GM21447 (cell line): ENCODE measurements around the gene CENPT.

Experiments used
- ATAC-seq: cut with Tn5 transposase; IDR thresholded peaks from one replicate; pipeline ENCODE4 v1.9.1; 2021; ENCODE audit not compliant: unreplicated experiment

CENPT gene, protein sequence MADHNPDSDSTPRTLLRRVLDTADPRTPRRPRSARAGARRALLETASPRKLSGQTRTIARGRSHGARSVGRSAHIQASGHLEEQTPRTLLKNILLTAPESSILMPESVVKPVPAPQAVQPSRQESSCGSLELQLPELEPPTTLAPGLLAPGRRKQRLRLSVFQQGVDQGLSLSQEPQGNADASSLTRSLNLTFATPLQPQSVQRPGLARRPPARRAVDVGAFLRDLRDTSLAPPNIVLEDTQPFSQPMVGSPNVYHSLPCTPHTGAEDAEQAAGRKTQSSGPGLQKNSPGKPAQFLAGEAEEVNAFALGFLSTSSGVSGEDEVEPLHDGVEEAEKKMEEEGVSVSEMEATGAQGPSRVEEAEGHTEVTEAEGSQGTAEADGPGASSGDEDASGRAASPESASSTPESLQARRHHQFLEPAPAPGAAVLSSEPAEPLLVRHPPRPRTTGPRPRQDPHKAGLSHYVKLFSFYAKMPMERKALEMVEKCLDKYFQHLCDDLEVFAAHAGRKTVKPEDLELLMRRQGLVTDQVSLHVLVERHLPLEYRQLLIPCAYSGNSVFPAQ

DNA sequence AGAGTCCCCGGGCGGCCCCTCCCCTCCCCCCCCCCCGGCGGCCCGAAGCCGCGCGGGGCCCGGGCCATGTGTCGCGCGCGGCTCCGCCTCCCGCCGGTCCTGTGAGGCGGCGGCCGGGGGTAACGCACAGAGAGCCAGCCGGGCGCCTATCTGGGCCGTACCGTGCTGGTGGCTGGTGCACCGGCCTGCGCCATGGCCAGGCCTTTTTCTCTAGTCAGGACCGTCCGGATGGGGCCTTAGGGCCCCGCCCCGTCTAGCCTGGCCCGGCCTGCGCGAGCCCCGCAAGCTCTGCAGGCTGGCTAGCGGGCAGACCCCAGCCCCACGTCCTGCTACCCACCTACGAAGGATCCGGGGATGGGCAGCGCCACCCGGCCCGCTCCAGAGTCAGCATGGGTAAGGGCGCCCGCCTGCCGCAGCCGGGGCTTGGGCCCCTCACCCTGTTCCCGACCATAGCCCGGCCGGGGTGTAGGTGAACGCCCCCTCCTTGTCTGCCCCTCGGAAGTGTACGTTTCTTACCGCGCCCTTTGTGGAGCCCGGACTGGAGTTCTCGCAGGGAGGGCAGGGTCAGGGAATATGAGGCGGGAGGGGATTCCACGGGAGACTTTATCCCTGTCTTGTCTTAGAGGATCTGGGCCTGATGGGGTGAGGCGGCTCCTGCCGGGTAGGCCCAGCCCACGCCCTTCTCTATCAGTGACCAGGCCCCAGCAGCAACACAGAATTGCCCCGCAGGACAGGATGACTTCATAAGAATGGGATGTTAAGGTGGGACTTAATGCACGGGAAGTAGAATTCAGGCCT is at the start of gene CENPT:
TSS of gene CENPT (minus strand) at position 630 of the 798 bp plus-strand sequence. CDS start 13,834 bp downstream, outside the sequence.
- ATAC-seq, result peak; percentile 33

DNA sequence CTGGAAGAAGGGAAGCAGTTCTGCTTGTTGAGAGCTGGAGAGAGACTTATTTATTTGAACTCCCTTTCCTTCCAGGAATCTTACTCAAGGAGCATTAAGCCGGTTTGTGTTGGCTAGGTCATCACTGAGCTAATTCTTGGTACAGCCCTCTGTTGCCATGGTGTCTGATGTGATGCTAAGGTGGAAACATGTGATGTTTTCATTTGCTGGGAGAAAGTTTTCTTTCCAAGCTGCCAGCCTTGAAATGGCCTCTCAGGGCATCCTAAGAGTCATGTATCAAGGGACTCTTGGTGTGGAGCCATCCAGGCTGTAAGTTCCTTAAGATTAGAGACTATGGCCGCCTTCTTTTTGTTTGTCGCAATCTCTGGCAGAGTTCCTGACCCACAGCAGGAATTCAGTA is 49.7 kb upstream of the CENPT start:
- no peak for ATAC-seq

DNA sequence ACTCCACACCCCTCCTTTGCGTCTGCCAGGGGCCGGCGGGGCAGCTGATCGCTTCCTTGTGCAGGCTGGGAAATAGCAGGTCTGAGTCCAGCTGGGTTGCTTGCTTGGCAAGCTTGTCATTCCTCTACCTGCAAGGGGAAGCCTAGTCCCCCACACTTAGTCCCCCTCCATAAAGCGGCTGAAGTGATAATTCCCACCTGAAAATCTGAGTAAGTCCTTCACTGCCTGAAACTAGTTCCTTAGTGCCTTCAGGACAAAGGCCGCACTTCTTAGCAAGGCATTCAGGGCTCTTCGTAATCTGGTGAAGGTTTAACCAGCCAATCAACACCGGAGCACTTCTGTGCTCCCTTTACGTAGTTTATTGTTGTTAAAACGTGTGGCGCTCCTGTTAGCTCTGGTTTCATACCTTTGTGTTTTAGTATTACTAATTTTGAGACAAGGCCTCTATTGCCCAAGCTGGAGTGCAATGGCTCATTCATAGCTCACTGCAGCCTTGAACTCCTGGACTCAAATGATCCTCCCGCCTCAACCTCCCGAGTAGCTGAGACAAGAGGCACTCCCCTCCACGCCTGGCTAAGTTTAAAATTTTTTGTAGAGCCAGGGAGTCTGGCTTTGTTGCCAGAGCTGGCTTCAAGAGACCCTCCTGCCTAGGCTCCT is 46.4 kb upstream of the CENPT start:
- ATAC-seq, result no peak

DNA sequence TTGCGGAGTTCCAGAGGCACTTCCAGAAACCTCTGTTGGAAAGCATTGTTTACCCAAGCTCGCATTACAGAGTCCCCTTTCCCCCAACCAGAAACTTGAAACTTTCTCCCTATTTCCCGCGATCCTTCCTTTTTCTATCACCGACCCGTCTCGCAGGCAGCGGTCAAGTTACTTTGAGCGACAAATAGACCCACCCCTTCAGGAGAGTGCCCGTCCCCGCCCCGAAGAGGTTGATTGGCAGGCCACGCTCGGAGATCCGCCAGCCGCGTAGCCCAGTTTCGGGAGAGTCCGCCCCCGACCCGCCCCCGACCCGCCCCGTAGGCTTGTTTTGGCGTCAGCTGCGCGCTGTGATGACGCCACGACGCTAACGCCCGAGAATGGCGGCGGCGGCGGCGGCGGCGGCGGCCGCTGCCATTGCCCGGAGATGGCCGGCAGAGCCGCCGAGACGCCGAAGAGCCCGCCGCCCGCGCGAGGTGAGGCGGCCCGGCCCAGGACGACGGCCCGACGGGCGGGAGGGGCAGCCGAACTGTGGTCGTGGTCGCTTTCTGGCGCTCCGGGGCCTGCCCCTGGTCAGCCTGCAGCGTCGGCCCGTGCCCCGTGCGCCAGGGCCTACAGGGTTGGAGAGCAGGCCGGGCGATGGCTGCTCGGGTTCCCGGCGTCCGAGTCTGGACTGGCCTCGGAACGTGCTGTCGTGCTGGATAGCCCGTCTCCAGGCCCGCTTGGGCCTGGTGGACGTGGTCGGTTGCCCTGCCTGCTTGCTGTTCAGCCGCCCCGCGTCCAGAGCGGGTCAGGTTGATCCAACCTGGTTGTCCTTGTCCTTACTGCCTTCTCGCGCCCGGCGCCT is 45.6 kb upstream of the CENPT start, which contains the start of gene PSKH1:
TSS of gene PSKH1 (plus strand) at position 356 of the 844 bp plus-strand sequence. CDS start 15,496 bp downstream, outside the sequence.
- peak; percentile 91 for ATAC-seq

DNA sequence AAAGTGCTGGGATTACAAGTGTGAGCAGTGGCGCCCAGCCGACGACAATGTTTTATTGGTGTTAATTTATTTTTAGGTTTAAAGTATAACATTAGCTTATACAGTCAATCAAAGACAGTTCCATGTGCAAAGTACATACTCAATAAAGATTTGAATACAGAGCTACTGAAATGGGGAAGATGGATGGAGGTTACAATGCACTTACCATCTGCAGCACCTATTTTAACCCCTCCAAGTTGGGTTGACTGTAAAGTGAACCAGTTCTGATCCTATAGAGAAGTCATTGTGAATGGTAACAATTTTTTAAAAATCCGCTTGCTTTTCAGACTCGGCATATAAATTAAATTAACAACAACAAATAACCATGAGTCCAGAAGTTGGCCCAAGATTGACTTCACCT is 44.9 kb upstream of the CENPT start:
- no peak for ATAC-seq

DNA sequence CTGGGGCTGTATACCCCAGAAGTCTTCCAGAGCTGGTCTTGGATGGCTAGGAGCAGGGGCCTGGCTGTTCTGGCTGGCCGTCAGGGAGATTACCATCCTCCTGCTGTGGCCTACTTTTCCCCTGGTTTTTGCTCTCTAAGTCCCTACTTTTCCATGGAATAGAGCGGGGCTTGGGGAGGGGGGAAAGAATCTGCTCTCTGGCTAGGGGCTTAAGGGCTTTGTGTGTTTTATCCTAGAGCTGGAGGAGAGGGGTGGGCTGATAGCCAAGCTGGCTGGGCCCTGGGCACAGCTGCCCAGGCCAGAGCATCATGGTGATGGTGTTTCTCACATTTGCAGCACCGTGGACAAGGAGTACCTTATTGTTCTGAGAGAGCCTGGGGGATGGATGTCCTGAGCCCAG is 40.8 kb upstream of the CENPT start:
- ATAC-seq, result no peak

DNA sequence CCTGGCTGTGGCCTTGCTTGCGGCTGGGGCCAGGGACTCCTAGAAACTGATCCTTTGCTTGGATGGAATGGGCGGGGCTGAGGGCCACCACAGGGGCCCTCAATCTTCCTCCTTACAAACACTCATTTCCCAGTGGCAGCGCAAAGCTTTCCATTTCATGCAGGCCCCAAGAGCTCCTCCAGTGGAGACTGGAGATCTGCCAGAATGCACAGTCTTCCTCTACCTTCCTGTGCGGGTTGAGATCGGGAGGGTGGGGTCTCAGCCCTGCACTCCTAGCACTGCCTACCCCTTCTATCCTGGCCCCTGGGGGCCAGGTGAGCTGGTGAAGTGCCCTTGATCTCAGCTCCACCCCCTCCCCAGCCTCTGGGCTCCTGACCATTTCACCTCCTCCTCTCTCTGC is 38.9 kb upstream of the CENPT start:
- ATAC-seq, result no peak

DNA sequence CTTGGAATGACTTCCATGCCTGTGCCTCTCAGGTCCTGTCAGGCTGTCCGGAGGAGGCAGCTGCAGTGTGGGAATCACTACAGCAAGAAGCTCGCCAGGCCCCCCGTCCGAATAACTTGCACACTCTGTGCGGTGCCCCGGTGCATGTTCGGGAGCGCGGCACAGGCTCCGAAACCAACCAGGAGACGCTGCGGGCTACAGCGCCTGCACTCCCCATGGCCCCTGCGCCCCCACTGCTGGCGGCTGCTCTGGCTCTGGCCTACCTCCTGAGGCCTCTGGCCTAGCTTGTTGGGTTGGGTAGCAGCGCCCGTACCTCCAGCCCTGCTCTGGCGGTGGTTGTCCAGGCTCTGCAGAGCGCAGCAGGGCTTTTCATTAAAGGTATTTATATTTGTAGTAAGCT is 38.5 kb upstream of the CENPT start:
- ATAC-seq, result no peak

DNA sequence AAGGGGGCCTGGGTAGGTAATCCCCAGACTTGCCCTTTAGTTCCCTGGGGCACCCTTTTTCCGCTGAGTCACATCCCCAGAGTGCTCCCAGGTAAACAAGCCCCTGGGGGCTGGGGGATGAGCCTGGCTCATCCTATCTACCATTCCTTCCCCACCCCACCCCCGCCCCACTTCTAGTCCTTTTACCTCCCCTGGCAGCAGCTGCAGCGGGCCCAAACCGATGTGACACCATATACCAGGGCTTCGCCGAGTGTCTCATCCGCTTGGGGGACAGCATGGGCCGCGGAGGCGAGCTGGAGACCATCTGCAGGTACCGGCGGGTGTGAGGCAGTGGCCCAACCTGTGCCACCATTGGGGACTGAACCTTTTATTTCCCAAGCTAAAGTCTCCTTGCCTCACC is 38.1 kb upstream of the CENPT start:
- ATAC-seq, result no peak

DNA sequence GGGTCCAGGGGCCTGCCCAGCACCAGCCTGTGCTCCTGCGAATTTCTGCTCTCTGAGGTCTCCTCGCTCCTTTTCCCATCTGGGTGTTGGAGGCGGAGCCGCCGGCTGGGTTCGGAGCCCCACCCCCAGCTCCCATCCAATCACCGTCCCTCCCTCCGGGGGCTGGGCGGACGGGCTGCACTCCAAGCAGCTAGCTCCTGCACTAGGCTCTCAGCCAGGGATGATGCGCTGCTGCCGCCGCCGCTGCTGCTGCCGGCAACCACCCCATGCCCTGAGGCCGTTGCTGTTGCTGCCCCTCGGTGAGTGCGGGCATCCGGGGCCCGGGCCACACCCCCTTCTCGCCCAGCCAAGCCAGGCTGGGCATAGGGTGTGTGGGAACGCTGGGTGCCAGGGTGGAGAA is 37.2 kb upstream of the CENPT start, which contains the start of gene NRN1L:
TSS of gene NRN1L (plus strand) at position 202 of the 400 bp plus-strand sequence. CDS start at position 221, 19 bp downstream.
- ATAC-seq, result no peak

DNA sequence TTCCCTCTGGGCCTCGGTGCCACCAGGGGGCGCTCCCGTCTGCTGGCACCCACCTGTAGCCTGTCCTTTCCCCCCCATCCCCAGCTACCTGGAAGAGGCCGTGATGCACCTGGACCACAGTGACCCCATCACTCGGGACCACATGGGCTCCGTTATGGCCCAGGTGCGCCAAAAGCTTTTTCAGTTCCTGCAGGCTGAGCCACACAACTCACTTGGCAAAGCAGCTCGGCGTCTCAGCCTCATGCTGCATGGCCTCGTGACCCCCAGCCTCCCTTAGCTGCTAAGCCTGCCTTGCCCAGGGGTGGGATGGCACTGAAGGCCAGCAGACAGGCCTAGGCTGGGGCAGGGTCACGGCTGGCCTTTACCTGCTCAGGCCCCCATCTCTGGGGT is 36.4 kb upstream of the CENPT start:
- ATAC-seq, result no peak

DNA sequence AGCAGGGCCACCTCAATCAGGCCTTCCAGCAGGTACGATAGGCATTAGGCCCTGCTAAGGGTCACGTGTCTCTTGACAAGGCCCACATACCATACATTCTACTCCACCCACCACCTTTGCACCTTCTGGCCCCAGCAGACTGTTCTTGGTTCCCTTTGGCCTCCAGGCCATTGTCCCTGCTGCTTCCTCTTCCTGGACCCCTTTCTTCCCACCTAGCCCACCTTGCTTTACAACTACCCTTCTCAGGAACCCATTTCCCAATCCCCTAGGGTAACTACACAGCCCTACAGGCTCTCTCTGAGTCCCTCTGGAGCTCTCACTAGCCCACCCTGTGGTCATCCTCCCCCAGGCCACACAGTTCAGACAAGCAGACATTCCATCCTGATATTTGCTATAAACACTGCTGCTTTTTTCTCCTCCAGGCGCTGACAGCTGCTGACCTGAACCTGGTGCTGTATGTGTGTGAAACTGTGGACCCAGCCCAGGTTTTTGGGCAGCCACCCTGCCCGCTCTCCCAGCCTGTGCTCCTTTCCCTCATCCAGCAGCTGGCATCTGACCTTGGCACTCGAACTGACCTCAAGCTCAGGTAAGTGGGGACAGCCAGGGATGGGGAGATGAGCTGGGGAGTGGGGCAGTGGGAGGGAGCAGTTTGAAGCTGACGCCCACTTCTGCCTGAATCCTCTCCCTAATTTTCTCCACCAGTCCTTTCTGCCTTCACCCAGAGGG is 35.8 kb upstream of the CENPT start:
- ATAC-seq, result no peak

DNA sequence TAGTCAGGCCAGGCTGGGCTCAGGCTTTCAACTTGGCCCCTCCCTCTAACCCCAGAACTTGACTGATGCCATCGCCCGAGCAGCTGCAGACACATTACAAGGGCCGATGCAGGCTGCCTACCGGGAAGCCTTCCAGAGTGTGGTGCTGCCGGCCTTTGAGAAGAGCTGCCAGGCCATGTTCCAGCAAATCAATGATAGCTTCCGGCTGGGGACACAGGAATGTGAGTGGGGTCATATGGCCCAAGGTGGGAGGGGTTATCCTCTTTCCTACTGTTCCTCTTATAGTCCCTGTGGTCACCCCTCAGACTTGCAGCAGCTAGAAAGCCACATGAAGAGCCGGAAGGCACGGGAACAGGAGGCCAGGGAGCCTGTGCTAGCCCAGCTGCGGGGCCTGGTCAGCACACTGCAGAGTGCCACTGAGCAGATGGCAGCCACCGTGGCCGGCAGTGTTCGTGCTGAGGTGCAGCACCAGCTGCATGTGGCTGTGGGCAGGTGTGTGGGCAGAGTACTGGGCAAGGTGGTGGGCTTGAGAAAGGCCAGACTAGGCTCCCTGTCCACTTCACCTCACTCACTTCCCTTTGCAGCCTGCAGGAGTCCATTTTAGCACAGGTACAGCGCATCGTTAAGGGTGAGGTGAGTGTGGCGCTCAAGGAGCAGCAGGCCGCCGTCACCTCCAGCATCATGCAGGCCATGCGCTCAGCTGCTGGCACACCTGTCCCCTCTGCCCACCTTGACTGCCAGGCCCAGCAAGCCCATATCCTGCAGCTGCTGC is 35.1 kb upstream of the CENPT start:
- ATAC-seq, result no peak

DNA sequence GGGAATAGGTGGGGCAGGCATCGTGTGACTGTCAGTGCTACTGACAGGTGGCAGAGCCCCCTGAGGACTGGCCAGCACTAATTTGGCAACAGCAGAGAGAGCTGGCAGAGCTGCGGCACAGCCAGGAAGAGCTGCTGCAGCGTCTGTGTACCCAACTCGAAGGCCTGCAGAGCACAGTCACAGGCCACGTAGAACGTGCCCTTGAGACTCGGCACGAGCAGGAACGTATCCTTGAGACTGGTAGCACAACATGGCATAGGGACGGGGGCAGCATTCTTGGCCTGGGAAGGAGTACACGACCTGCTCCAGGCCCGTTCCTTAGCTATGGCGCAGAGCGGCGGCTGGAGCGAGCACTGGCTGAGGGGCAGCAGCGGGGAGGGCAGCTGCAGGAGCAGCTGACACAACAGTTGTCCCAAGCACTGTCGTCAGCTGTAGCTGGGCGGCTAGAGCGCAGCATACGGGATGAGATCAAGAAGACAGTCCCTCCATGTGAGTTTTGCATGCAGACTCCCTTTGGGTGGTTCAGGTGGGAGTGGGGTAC is 34.2 kb upstream of the CENPT start:
- no peak for ATAC-seq

DNA sequence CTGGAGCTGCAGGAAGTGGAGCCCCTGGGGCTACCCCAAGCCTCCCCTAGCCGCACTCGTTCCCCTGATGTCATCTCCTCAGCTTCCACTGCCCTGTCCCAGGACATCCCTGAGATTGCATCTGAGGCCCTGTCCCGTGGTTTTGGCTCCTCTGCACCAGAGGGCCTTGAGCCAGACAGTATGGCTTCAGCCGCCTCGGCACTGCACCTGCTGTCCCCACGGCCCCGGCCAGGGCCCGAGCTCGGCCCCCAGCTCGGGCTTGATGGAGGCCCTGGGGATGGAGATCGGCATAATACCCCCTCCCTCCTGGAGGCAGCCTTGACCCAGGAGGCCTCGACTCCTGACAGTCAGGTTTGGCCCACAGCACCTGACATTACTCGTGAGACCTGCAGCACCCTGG is 33.1 kb upstream of the CENPT start:
- no peak for ATAC-seq

DNA sequence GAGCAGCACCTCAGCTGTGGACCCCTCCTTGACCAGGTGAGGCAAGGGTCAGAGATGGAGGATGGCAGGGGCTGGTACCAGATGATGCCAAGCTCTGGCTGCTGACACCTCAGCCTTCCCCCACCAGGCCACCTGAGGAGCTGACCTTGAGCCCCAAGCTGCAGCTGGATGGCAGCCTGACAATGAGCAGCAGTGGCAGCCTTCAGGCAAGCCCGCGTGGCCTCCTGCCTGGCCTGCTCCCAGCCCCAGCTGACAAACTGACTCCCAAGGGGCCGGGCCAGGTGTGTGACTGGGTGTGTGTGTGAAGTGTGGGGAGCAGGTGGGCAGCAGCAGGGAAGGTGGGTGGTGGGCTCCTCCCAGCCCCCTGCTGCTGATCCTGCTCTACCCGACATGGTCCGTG is 32.4 kb upstream of the CENPT start:
- no peak for ATAC-seq

DNA sequence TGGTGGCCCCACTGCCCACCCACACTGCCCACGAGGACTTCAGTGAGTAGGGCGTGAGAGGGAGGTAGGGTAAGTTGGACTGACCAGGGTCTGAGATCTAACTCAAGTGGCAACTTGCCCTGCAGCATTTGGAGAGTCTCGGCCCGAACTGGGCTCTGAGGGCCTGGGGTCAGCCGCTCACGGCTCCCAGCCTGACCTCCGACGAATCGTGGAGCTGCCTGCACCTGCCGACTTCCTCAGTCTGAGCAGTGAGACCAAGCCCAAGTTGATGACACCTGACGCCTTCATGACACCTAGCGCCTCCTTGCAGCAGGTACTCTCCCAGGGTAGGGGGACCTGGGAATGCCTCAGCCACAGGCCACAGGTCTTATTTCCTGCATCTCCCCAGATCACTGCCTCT is 32.0 kb upstream of the CENPT start:
- ATAC-seq, result no peak

DNA sequence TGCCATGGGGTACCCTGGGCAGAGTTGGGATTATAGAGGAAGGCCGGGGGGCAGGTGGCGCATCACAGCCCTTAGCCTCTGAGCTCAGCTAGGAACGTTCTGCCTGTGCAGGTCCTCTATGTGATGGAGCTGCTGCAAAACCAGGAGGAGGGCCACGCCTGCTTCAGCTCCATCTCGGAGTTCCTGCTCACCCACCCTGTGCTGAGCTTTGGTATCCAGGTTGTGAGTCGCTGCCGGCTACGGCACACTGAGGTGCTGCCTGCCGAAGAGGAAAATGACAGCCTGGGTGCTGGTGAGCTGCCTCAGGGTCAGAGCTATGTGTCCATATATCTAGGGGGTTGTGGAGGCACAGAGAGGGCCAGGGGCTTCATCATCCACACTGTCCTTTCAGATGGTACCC is 31.4 kb upstream of the CENPT start:
- ATAC-seq, result no peak

DNA sequence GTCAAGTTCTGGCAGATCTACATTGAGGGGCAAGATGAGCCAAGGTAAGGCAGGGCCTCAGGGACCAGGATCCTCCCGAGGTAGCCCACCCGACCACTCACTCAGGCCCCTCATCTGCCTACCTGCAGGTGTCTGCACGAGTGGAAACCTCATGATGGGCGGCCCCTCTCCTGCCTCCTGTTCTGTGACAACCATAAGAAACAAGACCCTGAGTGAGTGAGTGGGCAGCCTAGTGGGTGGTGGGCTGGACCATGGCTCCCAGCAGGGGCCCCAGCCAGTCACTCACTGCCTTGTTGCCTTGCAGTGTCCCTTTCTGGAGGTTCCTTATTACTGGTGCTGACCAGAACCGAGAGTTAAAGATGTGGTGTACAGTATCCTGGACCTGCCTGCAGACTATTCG is 30.7 kb upstream of the CENPT start:
- no peak for ATAC-seq
